Heart left ventricle (tissue), 16 donors: ENCODE results near the gene FUCA1. TPM values are rescaled to one million over a fixed set of nuclear protein-coding genes. Genes with fewer than 3 reads are reported as not detected.

ENCODE experiments used
- ATAC-seq, 4 donors: fragments of 200-7000 bp; cut with Tn5 transposase; one replicate each; pipeline ENCODE4 v1.9.1; 2020 to 2022; ENCODE audit warnings: moderate library complexity in 4 of 4, mild to moderate bottlenecking in 3 of 4, moderate number of reproducible peaks in 1 of 4
- DNase-seq, 5 donors: peaks; one replicate each; pipeline ENCODE4 v3.0.0-alpha.2; 2020
- H3K27ac ChIP-seq, 12 donors: fragments of 200-600 bp; sonication (generic) in 4 of 12; one replicate each; pipeline versions ENCODE4 v1.5.0 to v1.8.0; 2016 to 2022; ENCODE audit warnings: mild to moderate bottlenecking in 2 of 12
- H3K27me3 ChIP-seq, 9 donors: fragments of 200-600 bp; sonication (generic) in 2 of 9; one replicate each; pipeline versions ENCODE4 v1.5.1 to v1.8.0; 2016 to 2022; ENCODE audit warnings: mild to moderate bottlenecking in 3 of 9
- H3K36me3 ChIP-seq, 9 donors: fragments of 200-600 bp; sonication (generic) in 2 of 9; one replicate each; pipeline versions ENCODE4 v1.5.0 to v1.8.0; 2018 to 2022; ENCODE audit warnings: mild to moderate bottlenecking in 2 of 9
- H3K4me1 ChIP-seq, 12 donors: fragments of 200-600 bp; sonication (generic) in 4 of 12; one replicate each; pipeline versions ENCODE4 v1.5.0 to v1.8.0; 2016 to 2022; ENCODE audit warnings: mild to moderate bottlenecking in 3 of 12
- H3K4me3 ChIP-seq, 12 donors: fragments of 200-600 bp; sonication (generic) in 4 of 12; one replicate each; pipeline versions ENCODE4 v1.5.0 to v1.8.0; 2017 to 2022; ENCODE audit warnings: mild to moderate bottlenecking in 9 of 12, moderate library complexity in 4 of 12
- H3K9me3 ChIP-seq, 12 donors: fragments of 200-600 bp; sonication (generic) in 4 of 12; one replicate each; pipeline versions ENCODE4 v1.5.0 to v1.8.0; 2016 to 2022; ENCODE audit warnings: mild to moderate bottlenecking in 1 of 12
- POLR2A ChIP-seq, 2 donors: fragments of 450-650 bp; IDR thresholded peaks; one replicate each; pipeline ENCODE4 v1.6.1; 2017; ENCODE audit warnings: antibody characterized with exemption in 2 of 2, mild to moderate bottlenecking in 2 of 2, moderate library complexity in 2 of 2
- WGBS, 4 donors: extraction: QIAGEN DNeasy Blood & Tissue Kit in 2 of 4; methylation state at CpG; one replicate each; pipeline versions ENCODE4 v1.1.5 to v1.1.7; 2013 to 2018; 5-methylcytosine and 5-hydroxymethylcytosine counted together
- intact Hi-C, 10 donors: fragments of 100-400 bp; cut with DNase I; formaldehyde crosslinking; loops; one replicate each; pipeline versions ENCODE4 v1.11.1 to v1.14.2; 2022
- polyA plus RNA-seq, 2 donors: library from polyadenylated mRNA; stranded (reverse); fragments of 200-250 nt; gene quantifications; one replicate each; pipeline ENCODE4 v1.2.3, GENCODE V29; 2013
- total RNA-seq, 9 donors: library from RNA; depleted of rRNA in 2 of 9; stranded (reverse); fragments of >200 nt in 2 of 9; fragmentation: NEBNext Ultra II Directional in 3 of 9; extraction: Animal tissue kit (Norgen Biotek cat#: 25700) in 3 of 9; gene quantifications; one replicate each; pipeline versions ENCODE4 v1.1.0 to v1.2.4, GENCODE V29; 2016 to 2023
- TF ChIP-seq, protein P1 (sequence below), 12 donors: fragments of 200-600 bp; sonication (generic) in 4 of 12; IDR thresholded peaks; one replicate each; pipeline versions ENCODE4 v1.5.0 to v1.8.0; 2018 to 2022; ENCODE audit warnings: antibody characterized with exemption in 12 of 12, mild to moderate bottlenecking in 5 of 12
- donor health status: ischemic (EF 13 %, LVEDD 7.1; RV severe dilation, severe dysfunction).
- donor health status: healthy with polysubstance abuse.
- donor health status: DM: no; HTN: yes; CAD: no.
- donor health status: DM: no; HTN: no; CAD: no.
- donor health status: ischemic (EF 25% LVEDD 6.9; RV normal size, moderate dysfunction).
- donor health status: ischemic (EF 25% LVEDD 5.7; RV mildly dilated, moderate dysfunction).
- donor health status: healthy.
- donor health status: DM: yes; HTN: yes; CAD: no.
- donor health status: ischemic (EF 35%, LVEDD 5.7; RV mildly dilated, moderate dysfunction).
- donor health status: nonischemic (EF 11% LVEDD 7.7; RV severe dilation, severe dysfunction).
- donor health status: DM: yes; HTN: yes; CAD: no.
- donor health status: PGD.
- donor health status: ischemic (EF 29% LVEDD 5.4; RV normal size, mild dysfunction).
- donor health status: nonischemic (EF 23%, LVEDD 6.1; RV moderate dilation, normal function).

FUCA1 gene
- total and polyA plus RNA-seq, 11 donors, result 10.6 to 54.2 (median 16.1) TPM

DNA sequence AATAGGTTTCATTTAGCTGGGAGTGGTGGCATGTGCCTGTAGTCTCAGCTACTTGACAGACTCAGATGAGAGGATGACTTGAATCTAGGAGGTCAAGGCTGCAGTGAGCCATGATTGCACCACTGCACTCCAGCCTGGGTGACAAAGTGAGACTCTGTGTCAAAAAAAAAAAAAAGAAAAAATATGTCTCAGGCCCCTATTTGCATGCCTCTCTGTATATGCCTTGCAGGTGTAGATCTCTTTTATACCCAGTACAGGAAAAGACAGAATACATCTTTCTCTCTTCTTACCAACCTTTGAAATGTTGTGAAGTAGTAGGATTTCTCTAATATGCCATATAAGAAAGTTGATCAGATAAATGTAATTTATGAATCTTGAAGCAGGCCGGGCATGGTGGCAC lies 38.6 kb upstream of the FUCA1 start:
- intact Hi-C loops, result no loop called here

DNA sequence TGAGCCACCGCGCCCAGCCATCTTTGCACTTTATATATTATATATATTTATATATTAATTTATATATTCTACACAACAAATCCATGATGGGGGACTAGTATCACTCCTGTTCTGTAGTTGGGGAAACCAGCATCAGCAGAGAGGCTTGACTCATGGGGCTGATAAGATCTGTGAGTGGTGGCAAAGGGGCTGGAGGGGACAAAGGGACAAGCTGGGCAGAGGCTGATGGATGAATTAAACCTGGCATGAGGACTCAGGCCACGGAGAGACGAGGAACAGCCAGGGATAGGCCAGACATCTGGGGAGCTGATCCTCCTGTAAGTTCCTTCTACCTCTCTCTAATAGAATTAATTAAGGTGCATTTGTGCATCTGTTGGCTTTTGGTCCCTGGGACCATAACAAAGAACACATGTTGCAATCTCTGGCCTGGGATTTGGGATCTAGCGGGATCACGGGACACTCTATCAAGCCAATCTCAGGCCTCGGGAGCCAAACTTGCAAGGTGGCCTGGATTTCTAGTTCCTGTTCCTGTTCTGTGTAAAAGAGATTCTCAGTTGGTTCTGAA lies 37.5 kb upstream of the FUCA1 start:
- 85 to 91% (median 86%) methylated on average over 7 of the region's 7 CpGs for WGBS, 4 donors

More for the DNA sequence above, 38.6 kb upstream of the FUCA1 start:
- no peak overlapping the region for H3K27ac ChIP-seq
- ATAC-seq, result no peak
- TF ChIP-seq, protein P1, sequence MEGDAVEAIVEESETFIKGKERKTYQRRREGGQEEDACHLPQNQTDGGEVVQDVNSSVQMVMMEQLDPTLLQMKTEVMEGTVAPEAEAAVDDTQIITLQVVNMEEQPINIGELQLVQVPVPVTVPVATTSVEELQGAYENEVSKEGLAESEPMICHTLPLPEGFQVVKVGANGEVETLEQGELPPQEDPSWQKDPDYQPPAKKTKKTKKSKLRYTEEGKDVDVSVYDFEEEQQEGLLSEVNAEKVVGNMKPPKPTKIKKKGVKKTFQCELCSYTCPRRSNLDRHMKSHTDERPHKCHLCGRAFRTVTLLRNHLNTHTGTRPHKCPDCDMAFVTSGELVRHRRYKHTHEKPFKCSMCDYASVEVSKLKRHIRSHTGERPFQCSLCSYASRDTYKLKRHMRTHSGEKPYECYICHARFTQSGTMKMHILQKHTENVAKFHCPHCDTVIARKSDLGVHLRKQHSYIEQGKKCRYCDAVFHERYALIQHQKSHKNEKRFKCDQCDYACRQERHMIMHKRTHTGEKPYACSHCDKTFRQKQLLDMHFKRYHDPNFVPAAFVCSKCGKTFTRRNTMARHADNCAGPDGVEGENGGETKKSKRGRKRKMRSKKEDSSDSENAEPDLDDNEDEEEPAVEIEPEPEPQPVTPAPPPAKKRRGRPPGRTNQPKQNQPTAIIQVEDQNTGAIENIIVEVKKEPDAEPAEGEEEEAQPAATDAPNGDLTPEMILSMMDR (IDR thresholded peaks at IDR 0.05), result no peak
- TF ChIP-seq POLR2A (IDR thresholded peaks at IDR 0.05), result no peak
- peaks cover 0 to 36% (median 1%) of the 10 kb centered on the region in 12 donors for H3K4me1 ChIP-seq
- DNase-seq, result no peak
- H3K27me3 ChIP-seq, result peaks cover 0 to 73% (median 22%) of the 10 kb centered on the region in 9 donors
- H3K9me3 ChIP-seq, result no peaks in the 10 kb centered on the region
- WGBS, 4 donors, result 84 to 96% (median 91%) methylated on average over 1 of the region's 1 CpG
- H3K4me3 ChIP-seq, result no peak overlapping the region
- no peaks in the 10 kb centered on the region for H3K36me3 ChIP-seq

DNA sequence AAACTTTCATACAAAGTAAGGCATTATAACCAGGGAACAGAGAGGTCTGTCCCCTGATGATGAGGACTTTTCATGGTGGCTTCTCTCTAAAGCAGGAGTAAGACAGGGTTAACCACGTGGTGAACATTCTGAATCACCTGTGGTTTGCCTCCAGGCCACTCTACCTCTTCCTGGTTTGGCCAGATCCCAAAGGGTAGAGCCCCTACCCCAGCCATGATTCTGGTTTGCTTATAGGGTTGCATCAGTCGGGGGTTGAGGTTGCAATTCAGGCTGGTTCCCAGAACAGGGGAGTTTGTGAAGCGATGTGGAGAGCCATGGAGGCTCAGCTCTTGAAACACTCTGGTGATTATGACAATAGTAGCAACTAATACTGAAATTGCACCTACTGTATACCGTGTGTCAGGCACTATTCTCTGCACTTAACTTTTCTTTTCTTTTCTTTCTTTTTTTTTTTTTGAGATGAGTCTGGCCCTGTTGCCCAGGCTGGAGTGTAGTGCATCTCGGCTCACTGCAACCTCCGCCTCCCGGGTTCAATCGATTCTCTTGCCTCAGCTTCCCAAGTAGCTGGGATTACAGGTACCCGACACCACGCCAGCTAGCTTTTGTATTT lies 36.8 kb upstream of the FUCA1 start:
- no peak for DNase-seq
- no peak for TF ChIP-seq POLR2A (IDR thresholded peaks at IDR 0.05)
- TF ChIP-seq, protein P1 (IDR thresholded peaks at IDR 0.05), result no peak
- H3K4me3 ChIP-seq, result no peak overlapping the region
- peaks cover 0 to 20% (median 1%) of the 10 kb centered on the region in 12 donors for H3K4me1 ChIP-seq
- H3K27me3 ChIP-seq, result peaks cover 0 to 67% (median 22%) of the 10 kb centered on the region in 9 donors
- no peak overlapping the region for H3K27ac ChIP-seq
- intact Hi-C loops, result no loop called here
- no peaks in the 10 kb centered on the region for H3K36me3 ChIP-seq
- ATAC-seq, result no peak
- WGBS, 4 donors, result 83 to 90% (median 86%) methylated on average over 10 of the region's 10 CpGs
- H3K9me3 ChIP-seq, result no peaks in the 10 kb centered on the region

More for the DNA sequence above, 37.5 kb upstream of the FUCA1 start:
- H3K27ac ChIP-seq, result no peak overlapping the region
- no peaks in the 10 kb centered on the region for H3K9me3 ChIP-seq
- peaks cover 0 to 24% (median 1%) of the 10 kb centered on the region in 12 donors for H3K4me1 ChIP-seq
- no peak for ATAC-seq
- intact Hi-C loops, result no loop called here
- TF ChIP-seq, protein P1 (IDR thresholded peaks at IDR 0.05), result no peak
- no peak for TF ChIP-seq POLR2A (IDR thresholded peaks at IDR 0.05)
- no peak for DNase-seq
- H3K36me3 ChIP-seq, result no peaks in the 10 kb centered on the region
- peaks cover 0 to 67% (median 22%) of the 10 kb centered on the region in 9 donors for H3K27me3 ChIP-seq
- no peak overlapping the region for H3K4me3 ChIP-seq

DNA sequence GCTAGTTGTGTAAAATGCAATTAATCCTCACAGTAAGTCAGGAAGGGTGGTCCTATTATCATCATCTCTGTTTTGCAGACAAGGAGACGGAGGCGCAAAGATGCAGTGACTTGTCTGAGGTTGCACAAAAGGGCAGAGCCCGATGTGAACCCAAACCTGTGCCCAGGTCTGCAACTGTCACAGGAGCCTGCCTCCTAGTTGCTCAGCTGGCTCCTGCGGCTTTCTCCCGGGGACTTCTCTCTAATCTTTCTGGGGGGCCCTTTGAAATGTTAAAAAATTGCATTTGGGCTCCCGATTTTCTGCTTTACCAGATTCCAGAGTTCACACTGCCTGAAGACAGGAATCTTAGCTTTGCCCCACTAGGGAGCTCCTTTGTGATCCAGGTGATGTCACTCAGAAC lies 35.7 kb upstream of the FUCA1 start:
- intact Hi-C loops, result no loop called here
- Histone ChIP-seq H3K27me3 (peaks cover 0 to 57% (median 22%) of the 10 kb centered on the region in 9 donors), H3K4me3 (no peak overlapping the region), H3K9me3 (no peaks in the 10 kb centered on the region), H3K27ac (no peak overlapping the region), H3K36me3 (no peaks in the 10 kb centered on the region), H3K4me1 (peaks cover 0 to 10% (median 1%) of the 10 kb centered on the region in 12 donors)
- no peak for ATAC-seq
- WGBS, 4 donors, result 53 to 68% (median 60%) methylated on average over 6 of the region's 6 CpGs
- no peak for DNase-seq
- TF ChIP-seq, protein P1 (IDR thresholded peaks at IDR 0.05), result no peak
- no peak for TF ChIP-seq POLR2A (IDR thresholded peaks at IDR 0.05)
